Kidney capillary endothelial cell (primary cell): ENCODE data around the gene JMJD7.
A peak's percentile ranks its signal among the peaks of the same experiment; 100 is the strongest.

Source experiments
- DNase-seq: peaks from one replicate; pipeline ENCODE4 v3.0.0-alpha.2; 2018; ENCODE audit warnings: low spot score

The JMJD7 gene

DNA sequence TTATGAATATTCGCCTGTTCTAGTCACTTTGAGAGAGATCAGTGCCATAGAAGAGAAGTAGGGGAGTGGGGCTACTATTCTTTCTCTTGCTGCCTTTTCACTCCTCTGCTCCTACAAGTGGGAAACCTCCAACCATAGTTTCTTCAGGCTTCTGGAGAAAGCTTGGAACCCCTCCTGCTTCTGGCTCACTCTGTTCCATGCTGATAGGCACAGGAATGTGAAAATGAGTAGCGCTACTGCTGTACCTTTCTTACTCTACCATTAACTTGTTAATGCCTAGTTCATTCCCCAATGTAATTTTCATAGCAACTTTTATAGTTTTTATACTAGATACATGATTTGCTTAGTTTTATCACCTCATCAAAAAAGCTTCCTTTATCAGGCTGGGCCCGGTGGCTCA, 26.7 kb upstream of the JMJD7 start:
- no peak for DNase-seq

DNA sequence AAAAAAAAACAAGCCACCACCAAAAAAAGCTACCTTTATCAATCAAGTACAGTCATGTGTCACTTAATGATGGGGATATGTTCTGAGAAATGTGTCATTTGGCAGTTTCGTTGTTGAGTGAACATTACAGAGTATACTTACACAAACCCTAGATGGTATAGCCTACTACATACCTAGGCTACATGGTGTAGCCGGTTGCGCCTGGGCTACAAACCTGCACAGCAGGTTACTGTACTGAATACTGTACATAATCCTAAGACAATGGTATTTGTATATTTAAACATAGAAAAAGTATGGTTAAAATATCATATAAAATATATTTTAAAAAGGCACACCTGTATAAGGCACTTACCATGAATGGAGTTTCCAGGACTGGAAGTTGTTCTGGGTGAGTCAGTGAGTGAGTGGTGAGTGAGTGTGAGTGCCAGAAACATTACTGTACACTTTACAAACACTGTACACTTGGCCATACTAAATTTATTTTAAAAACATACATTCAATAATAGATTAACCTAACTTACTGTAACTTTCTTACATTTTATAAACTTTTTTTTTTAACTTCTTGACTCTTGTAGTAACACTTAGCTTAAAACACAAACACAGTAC, 25.9 kb upstream of the JMJD7 start:
- DNase-seq, result no peak

- no peak for DNase-seq
Observed at GRCh38 chr15:41804361-41804760, 23.5 kb upstream of the JMJD7 start.

- DNase-seq, result no peak
Observed at GRCh38 chr15:41804916-41805666, 22.8 kb upstream of the JMJD7 start.

DNA sequence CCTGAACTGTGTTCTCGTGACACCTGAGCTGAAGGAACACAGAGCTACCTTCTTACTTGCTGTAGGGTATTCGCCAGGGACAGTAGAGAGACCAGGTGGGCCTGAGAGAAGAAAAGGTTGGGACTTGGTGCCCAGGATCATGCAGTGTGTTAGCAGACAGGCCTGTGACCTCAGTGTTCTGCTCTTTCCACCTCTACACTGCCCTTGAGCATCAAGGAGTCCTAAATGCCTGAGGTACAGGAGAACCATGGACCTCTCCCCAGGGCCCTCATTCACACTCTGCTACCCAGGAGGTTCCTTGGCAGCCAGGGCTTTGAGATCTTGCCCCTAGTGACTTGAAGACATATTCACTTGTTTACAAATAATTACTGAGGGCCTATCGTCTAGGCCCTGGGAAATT, 22.2 kb upstream of the JMJD7 start:
- no peak for DNase-seq

DNA sequence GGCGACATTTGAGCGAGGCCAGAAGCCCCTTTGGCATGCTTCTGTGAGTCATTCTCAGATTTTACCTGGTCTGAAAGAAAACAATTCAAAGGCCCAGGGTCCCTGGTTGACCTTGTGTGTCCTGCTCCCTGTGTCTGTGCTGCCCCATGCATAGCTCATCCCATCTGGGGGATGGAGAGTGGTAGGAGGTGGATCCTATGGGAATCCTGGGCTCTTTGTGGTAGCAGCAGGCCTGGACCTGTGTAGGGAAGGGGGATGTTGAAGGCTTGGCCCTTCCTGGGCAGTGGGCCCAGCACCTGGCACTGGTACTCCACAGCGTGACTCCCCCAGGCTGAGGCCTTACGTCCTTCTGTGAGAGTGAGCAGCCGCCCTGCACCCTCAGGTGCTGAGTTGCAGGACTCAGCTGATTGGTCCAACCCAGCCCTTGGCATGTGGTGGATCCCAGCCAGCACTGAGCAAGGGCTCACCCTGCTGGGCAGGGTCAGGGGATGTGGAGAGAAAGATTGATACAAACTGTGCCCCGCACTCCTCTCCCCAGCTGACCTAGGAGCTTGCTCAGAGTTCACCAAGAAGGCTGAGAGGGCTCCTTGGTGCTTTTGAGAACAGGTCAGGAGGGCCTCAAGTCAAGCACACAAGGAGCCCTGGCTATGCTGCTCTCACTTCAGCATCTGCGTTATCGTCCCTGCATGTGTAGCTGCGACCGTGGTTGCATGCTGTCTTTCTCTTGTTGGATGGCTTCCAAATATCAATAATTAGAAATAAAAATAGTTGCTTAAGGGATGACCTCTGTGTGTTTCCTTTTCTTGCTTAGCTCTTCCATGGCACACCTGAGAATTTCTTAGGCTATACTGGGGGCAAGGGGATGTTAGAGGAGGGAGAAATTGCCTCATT, 21.4 kb upstream of the JMJD7 start:
- DNase-seq, result no peak

DNA sequence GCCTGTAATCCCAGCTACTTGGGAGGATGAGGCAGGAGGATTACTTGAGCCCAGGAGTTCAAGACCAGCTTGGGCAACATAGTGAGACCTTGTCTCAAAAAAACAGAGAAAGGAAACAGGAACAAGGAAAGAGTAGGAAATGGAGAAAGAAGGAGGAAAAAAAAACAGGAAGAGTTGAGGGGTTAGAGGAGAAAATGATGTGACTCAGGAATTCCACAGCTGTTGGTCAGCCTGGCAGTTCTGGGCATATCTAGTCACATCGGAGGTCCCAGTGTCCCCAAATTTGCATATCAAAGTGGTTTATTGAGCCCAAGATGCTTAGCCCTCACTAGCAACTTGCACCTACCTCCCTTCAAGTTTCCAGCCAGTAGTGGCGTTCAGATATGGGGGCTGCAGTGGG, 18.8 kb upstream of the JMJD7 start:
- no peak for DNase-seq

DNA sequence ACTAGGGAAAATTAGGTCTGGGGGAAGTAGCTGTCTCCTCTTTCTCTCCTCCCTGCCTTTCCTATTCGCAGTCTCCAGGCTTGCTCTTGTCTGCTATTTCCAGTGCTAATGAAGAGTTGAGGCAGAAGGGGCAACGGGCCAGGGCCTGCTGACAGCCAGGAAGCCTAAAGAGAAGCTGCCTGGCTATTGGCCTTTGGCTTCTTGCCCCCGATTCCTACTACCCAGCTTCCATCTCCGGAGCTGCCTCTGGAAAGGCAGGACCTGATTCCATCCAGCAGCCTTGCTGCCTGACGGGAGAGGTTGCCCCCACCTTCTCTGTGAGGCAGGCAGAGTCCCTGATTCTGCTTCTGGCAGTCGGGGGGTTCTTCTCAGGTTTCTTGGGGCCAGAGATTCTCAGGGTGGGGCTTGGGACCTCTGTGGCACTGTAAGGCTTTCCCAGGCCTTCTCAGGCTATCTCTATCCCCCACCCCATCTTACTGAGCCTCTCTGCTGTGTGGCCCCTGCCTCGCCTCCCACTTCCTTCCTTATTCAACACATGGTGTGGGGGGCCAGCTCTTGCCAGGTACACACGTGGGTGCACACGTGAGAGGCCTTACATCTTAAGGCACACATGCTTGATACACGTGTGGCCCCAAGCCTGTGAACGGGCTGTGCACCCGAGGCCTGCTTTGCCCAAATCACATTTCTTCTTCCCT, 18.2 kb upstream of the JMJD7 start:
- DNase-seq, result no peak

- no peak for DNase-seq
Observed at GRCh38 chr15:41810651-41811431, 17.1 kb upstream of the JMJD7 start.

DNA sequence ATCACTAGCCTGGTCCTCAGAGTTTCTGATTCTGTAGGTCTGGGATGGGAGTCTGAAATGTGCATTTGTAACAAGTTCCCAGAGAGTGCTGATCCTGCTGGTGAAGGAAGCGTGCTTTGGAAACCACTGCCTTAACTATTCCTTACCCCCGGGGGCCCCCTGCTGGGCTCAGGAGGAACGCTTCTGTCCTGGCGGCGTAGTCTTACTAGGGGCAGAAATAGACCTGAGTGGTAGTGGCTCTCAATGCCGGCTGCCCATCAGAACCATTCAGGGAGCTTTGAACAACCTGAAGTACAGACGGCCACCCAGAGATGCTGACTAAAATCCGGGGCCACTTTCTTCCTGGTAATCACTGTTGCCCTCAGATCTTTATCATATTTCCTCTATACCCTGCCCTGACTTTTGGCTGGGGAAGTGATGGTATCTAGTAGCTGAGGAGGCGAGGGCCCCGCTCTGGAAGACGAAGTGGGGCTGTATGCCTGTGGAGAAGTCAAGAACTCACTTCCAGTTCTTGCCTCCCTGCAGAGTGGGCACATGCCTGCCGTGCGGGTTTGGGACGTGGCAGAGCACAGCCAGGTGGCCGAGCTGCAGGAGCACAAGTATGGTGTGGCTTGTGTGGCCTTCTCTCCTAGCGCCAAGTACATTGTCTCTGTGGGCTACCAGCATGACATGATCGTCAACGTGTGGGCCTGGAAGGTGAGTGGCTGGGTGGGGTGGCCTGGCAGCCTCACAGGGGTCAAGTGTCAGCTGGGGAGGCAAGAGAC, 16.3 kb upstream of the JMJD7 start:
- DNase-seq, result peak; percentile 88

DNA sequence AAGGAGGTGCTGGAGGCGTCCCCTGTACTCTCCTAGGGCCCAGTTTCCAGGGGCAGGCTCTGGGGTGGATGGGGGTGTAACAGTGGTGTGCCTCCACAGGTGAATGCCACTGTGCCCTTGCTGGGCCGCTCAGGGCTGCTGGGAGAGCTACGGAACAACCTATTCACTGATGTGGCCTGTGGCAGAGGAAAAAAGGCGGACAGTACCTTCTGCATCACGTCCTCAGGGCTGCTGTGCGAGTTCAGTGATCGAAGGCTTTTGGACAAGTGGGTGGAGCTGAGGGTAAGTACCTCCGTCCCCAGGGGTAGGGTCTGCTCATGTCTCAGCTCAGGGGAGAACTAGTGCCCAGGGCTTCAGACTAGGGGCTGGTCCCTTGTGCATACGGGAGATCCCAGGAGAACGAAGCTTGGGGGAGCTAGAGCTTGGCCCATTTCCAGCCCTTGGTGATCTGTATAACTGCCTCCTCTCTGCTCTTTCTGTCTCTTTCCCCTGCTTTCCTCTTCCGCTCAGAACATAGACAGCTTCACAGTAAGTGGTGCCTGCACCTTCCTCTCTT, 15.0 kb upstream of the JMJD7 start:
- DNase-seq, result no peak

DNA sequence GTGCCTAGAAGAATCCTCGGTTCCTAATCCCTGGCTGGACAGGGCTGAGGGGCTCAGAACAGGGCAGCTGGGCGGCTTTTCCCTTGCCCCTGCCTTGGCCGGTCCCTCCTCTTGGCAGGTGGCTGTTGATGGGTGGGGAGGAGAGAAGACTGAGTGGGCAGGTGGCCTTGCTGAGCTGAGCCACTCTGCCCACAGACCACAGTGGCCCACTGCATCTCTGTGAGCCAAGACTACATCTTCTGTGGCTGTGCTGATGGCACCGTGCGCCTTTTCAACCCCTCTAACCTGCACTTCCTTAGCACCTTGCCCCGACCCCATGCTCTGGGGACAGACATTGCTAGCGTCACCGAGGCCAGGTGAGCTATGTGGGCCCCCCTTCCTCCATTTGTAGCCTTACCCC, 14.5 kb upstream of the JMJD7 start:
- no peak for DNase-seq

DNA sequence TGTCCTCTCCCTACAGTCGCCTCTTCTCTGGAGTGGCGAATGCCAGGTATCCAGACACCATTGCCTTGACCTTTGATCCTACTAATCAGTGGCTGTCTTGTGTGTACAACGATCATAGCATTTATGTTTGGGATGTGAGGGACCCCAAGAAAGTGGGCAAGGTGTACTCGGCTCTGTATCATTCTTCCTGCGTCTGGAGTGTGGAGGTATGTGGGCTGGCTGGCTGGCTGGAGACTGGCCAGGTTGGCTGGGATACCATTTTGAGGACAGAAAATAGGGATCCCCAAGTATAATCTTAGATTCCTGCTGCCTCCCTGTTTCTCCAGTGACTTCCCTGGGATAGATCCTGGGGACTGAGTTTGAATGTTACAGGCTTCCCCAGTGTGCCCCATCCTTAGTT, 13.4 kb upstream of the JMJD7 start:
- DNase-seq, result no peak

GRCh38 chr15:41816788-41817187, 11.1 kb upstream of the JMJD7 start:
- DNase-seq, result no peak

GRCh38 chr15:41817327-41817726, 10.6 kb upstream of the JMJD7 start:
- DNase-seq, result no peak

DNA sequence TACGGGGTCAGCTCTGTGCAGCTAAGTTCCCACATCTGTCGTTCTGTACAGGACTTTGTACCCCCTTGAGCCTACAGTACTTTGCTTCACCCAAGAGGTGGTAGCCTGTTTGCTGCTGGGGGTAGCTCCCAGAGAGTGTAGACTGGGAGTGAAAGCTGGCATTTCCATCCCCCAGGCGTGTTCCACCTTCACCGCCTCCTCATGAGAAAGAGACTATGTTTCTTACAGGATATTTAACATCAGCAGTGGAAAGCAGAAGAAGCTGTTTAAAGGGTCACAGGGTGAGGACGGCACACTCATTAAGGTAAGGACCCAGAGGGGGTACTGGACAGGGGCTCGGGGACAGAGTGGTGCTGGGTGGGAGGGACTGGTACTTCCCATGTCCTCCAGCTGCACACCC, 10.1 kb upstream of the JMJD7 start:
- DNase-seq, result no peak

DNA sequence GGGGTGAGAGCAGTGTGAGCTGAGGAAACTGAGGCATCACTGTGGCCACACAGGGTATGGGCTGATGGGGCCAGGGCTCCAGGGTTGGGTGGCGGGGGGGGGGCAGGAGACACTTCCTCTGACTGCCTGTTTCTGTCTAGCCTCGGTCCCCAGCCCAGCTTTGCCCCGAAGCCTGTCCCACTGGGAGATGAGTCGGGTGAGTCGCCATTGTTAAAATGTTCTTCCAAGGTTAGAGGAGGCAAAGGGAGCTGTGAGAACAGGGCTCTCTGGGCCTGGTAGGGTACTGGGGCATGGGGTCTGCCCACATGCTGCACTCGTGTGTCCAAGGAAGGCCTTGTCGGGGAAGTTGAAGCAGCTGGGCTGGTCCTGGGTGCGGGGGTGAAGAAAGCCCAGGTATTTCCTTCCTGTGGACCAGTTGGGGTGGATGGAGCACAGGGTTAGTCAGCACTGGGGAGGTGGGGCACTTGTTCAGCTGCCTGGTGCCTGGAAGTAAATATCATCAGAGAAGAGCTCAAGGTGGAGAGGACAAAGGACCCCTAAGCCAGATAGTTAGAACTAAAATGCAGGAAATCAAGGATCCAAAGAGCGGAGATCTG, 8.3 kb upstream of the JMJD7 start:
- no peak for DNase-seq

DNA sequence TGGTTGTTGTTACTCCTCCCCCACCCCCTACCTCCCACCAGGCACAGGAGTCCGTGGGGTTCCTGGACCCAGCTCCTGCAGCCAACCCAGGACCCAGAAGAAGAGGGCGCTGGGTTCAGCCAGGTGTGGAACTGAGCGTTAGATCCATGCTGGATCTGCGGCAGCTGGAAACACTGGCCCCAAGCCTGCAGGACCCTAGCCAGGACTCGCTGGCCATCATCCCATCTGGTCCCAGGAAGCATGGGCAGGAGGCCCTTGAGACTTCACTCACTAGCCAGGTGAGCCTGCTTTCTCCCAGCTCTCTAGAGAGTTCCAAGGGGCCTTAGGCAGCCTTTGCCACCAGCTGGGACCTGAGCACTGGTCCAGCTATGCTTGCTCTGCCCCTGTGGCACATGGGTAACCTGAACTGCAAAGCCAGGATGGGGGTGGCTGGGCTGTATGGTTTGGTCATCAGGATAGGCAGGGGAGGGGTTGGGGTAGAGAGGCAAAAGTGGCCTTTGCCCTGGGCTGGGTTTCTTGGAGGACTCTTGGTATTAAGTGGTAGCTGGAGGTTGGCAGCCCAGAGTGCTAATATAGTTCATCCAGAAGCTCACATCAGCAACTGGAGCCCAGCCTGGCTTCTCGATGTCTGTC, 7.0 kb upstream of the JMJD7 start:
- no peak for DNase-seq

GRCh38 chr15:41821831-41822230, 6.1 kb upstream of the JMJD7 start:
- no peak for DNase-seq

DNA sequence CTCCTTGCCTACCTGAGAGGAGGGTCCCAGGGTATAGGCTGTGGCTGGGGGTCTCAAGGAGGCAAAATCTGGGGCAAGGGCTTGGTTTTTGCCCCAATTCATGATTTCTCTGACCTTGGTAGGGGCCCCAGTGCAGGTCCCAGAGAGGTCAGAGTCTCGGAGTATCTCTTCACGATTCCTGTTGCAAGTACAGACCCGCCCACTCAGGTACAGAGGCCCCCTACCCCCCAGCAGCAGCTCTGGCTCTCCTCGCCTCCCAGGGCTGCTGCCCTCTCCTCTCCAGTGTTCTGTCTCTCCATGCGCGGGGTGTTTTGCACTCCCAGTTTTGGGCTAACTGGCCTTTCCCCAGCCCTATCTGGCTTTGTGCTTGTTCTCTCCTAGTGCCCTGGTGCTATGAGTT, 5.4 kb upstream of the JMJD7 start:
- no peak for DNase-seq
